Measurements from ENCODE around the gene TAOK3.

TAOK3 gene

GRCh38 chr12:118190266-118190665 is 182.4 kb downstream of the TAOK3 start:
- H3K27ac ChIP-seq, result no peak overlapping the region
- ChIA-PET POLR2A (ENCODE audit: low non-redundant PET) (no interaction called here), CTCF (interaction anchor here (0.6 to 1.0 kb wide), 2 partner anchors 25 to 187 kb away, joined by 3 read pairs; no protein-coding TSS in a partner anchor)
- DNase-seq (ENCODE audit: low spot score), result no peak
- no peak for TF ChIP-seq CTCF (conservative IDR thresholded peaks at IDR 0.05; ENCODE audit: low read depth)

- no peak for TF ChIP-seq CTCF (conservative IDR thresholded peaks at IDR 0.05; ENCODE audit: low read depth)
- ChIA-PET CTCF (interaction anchor here (0.6 to 1.0 kb wide), 2 partner anchors 24 to 188 kb away, joined by 3 read pairs; no protein-coding TSS in a partner anchor), POLR2A (ENCODE audit: low non-redundant PET) (no interaction called here)
- peak overlapping the region; percentile 62 for H3K27ac ChIP-seq
- no peak for DNase-seq (ENCODE audit: low spot score)
These were observed 182.9 kb downstream of the TAOK3 start for GRCh38 chr12:118189741-118190191.

GRCh38 chr12:118188690-118189371 is 183.9 kb downstream of the TAOK3 start:
- no peak for TF ChIP-seq CTCF (conservative IDR thresholded peaks at IDR 0.05; ENCODE audit: low read depth)
- no peak overlapping the region for H3K27ac ChIP-seq
- POLR2A ChIA-PET (ENCODE audit: low non-redundant PET), result no interaction called here
- DNase-seq (ENCODE audit: low spot score), result no peak
- CTCF ChIA-PET, result no interaction called here

GRCh38 chr12:118187751-118188435 is 184.8 kb downstream of the TAOK3 start:
- H3K27ac ChIP-seq, result no peak overlapping the region
- no peak for TF ChIP-seq CTCF (conservative IDR thresholded peaks at IDR 0.05; ENCODE audit: low read depth)
- ChIA-PET CTCF (interaction anchor here (1.4 kb wide), 1 partner anchor 188 kb away, joined by 3 read pairs; the partner anchor contains the start of gene SUDS3), POLR2A (ENCODE audit: low non-redundant PET) (no interaction called here)
- DNase-seq (ENCODE audit: low spot score), result no peak

GRCh38 chr12:118185602-118186397 is 186.9 kb downstream of the TAOK3 start:
- ChIA-PET POLR2A (ENCODE audit: low non-redundant PET) (no interaction called here), CTCF (interaction anchor here (0.6 to 3.0 kb wide), 3 partner anchors 21 to 190 kb away, joined by 3 to 27 read pairs (median 3); partner anchors contain the start of gene SUDS3)
- no peak for TF ChIP-seq CTCF (conservative IDR thresholded peaks at IDR 0.05; ENCODE audit: low read depth)
- DNase-seq (ENCODE audit: low spot score), result no peak
- no peak overlapping the region for H3K27ac ChIP-seq

GRCh38 chr12:118183711-118184110 is 189.0 kb downstream of the TAOK3 start:
- no peak overlapping the region for H3K27ac ChIP-seq
- POLR2A ChIA-PET (ENCODE audit: low non-redundant PET), result no interaction called here
- CTCF ChIA-PET, result interaction anchor here (0.5 to 3.0 kb wide), 3 partner anchors 144 to 194 kb away, joined by 5 to 27 read pairs (median 6); partner anchors contain the start of gene SUDS3
- DNase-seq (ENCODE audit: low spot score), result no peak
- no peak for TF ChIP-seq CTCF (conservative IDR thresholded peaks at IDR 0.05; ENCODE audit: low read depth)
